ENCODE data around the gene MACIR. TPM values are rescaled to one million over a fixed set of nuclear protein-coding genes. Genes with fewer than 3 reads are reported as not detected.
A peak's percentile ranks its signal among the peaks of the same experiment; 100 is the strongest.

MACIR gene
- total RNA-seq, 6 experiments from 2014 or later = 80.7 to 110 (median 97.9) TPM

DNA sequence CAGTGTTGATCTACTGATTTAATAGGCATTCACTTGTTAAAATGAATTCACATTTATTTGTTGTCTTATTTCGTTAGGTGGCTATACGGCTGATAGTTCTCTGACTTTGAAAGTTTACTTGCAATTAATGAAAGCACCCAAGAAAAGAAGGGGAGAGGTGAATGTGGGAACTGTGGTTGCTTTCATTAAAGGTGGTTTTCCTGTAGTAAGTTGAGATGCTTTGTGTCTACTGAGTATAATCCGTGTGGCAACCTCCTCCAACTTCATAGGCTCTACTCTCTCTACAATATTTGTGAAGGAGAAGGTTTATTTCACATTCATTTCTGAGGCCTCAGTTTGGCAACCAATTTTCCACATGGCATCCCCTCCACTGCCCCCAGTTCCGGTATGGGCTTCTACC lies 12.8 kb upstream of the MACIR start:
- H3K36me3 Mint-ChIP-seq (ENCODE audit: low read depth) = peaks cover 8% of the 10 kb centered on the region; the same call in 1 of the 2 replicates
- DNase-seq = no peak
- H3K9me3 Mint-ChIP-seq = no peaks in the 10 kb centered on the region
- no peak overlapping the region for H3K27ac Mint-ChIP-seq
- TF ChIP-seq, protein P1, sequence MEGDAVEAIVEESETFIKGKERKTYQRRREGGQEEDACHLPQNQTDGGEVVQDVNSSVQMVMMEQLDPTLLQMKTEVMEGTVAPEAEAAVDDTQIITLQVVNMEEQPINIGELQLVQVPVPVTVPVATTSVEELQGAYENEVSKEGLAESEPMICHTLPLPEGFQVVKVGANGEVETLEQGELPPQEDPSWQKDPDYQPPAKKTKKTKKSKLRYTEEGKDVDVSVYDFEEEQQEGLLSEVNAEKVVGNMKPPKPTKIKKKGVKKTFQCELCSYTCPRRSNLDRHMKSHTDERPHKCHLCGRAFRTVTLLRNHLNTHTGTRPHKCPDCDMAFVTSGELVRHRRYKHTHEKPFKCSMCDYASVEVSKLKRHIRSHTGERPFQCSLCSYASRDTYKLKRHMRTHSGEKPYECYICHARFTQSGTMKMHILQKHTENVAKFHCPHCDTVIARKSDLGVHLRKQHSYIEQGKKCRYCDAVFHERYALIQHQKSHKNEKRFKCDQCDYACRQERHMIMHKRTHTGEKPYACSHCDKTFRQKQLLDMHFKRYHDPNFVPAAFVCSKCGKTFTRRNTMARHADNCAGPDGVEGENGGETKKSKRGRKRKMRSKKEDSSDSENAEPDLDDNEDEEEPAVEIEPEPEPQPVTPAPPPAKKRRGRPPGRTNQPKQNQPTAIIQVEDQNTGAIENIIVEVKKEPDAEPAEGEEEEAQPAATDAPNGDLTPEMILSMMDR (IDR thresholded peaks at IDR 0.05) = no peak
- H3K4me3 Mint-ChIP-seq = no peak overlapping the region
- H3K4me1 Mint-ChIP-seq (ENCODE audit: low read depth) = peaks cover 34% of the 10 kb centered on the region
- H3K27me3 Mint-ChIP-seq (ENCODE audit: insufficient read depth) = no peaks in the 10 kb centered on the region

DNA sequence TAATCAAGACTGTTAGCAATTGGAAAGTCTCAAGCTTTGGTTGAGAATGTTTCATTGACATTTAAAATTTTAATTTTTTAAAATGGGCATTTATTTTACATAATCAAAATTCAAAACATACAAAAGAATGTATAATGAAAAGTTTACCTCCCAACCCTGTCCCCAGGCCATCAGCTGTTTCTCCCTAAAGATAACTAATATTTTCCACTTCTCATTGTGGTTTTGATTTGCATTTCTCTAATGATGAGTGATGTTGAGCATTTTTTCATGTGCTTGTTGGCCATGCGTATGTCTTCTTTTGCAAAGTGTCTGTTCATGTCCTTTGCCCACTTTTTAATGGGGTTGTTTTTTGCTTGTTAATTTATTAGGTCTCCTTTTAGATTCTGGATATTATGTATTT lies 11.4 kb upstream of the MACIR start:
- TF ChIP-seq, protein P1 (IDR thresholded peaks at IDR 0.05) = no peak
- no peak overlapping the region for H3K4me3 Mint-ChIP-seq
- no peak overlapping the region for H3K27ac Mint-ChIP-seq
- H3K36me3 Mint-ChIP-seq (ENCODE audit: low read depth) = peaks cover 8% of the 10 kb centered on the region; the same call in 1 of the 2 replicates
- no peaks in the 10 kb centered on the region for H3K27me3 Mint-ChIP-seq (ENCODE audit: insufficient read depth)
- no peaks in the 10 kb centered on the region for H3K9me3 Mint-ChIP-seq
- no peak for DNase-seq
- peaks cover 34% of the 10 kb centered on the region for H3K4me1 Mint-ChIP-seq (ENCODE audit: low read depth)

DNA sequence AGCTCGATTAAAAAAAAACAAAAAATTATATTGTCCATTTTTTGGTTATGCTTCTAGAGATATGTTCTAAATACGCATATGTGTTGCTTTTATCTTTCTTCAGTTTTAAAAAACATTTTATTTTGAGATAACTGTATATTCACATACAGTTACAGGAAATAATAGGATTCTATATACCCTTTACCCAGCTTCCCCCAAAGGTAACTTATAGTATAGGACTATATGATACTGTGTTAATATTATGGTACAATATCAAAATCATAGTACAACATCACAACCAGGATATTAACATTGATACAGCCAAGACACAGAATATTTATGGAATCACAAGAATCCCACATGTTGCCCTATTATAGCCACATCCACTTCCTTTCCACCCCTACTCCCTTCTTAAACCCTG lies 9.5 kb upstream of the MACIR start:
- Mint-ChIP-seq H3K27me3 (ENCODE audit: insufficient read depth) (no peaks in the 10 kb centered on the region), H3K27ac (peak overlapping the region; percentile 38; the same call in 1 of the 2 replicates), H3K4me3 (no peak overlapping the region), H3K36me3 (ENCODE audit: low read depth) (0 out of 2 replicates have a peak, but pooled peaks cover 8% of the 10 kb centered on the region), H3K4me1 (ENCODE audit: low read depth) (peaks cover 23% of the 10 kb centered on the region), H3K9me3 (no peaks in the 10 kb centered on the region)
- TF ChIP-seq, protein P1 (IDR thresholded peaks at IDR 0.05) = no peak
- DNase-seq = no peak

DNA sequence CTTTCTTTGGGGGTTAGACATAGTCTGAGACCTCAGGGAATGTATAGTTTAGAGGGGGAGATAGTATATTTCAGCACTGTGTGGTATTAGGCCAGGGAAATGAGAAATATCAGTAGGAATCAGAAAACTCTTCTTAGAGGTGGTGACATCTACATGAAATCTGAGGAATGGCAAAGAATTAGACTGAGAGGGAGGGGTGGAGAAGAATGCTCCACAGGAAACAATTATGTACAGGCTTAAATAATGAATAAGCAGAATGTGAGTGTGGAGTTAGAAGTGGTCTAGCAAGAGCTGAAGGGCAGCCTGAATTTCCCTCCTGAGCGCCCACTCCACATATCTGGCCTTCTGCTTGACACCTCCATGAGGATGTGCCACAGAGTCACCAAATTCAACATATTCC lies 3.6 kb upstream of the MACIR start:
- Mint-ChIP-seq H3K4me1 (ENCODE audit: low read depth) (peaks cover 43% of the 10 kb centered on the region), H3K27me3 (ENCODE audit: insufficient read depth) (no peaks in the 10 kb centered on the region), H3K27ac (0 out of 2 replicates have a peak overlapping the region, but pooled peaks have one; percentile 15), H3K4me3 (no peak overlapping the region), H3K9me3 (no peaks in the 10 kb centered on the region), H3K36me3 (ENCODE audit: low read depth) (peaks cover 4% of the 10 kb centered on the region)
- TF ChIP-seq, protein P1 (IDR thresholded peaks at IDR 0.05) = no peak
- no peak for DNase-seq

DNA sequence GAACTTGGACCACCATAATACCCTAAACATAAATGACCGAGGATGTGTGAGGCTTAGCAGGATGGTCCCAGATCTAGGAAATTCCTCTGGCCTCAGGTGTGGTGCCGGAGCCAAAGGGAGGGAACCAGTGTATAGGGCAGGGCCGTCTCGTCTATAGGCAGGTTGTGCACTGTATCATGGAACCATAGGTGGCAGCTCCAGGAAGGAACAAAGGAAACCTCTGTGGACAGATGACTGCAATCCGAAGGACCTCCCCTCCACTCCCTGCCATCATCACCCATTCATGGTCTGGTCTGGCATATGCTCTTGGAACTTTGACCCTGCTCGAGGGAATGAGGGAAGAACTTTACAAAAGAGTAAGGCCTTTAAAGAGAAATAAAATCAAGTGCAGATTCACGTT lies 2.9 kb upstream of the MACIR start:
- no peaks in the 10 kb centered on the region for H3K9me3 Mint-ChIP-seq
- TF ChIP-seq, protein P1 (IDR thresholded peaks at IDR 0.05) = no peak
- H3K4me1 Mint-ChIP-seq (ENCODE audit: low read depth) = peaks cover 39% of the 10 kb centered on the region
- no peak overlapping the region for H3K27ac Mint-ChIP-seq
- DNase-seq = no peak
- H3K27me3 Mint-ChIP-seq (ENCODE audit: insufficient read depth) = no peaks in the 10 kb centered on the region
- H3K36me3 Mint-ChIP-seq (ENCODE audit: low read depth) = peaks cover 7% of the 10 kb centered on the region
- no peak overlapping the region for H3K4me3 Mint-ChIP-seq

DNA sequence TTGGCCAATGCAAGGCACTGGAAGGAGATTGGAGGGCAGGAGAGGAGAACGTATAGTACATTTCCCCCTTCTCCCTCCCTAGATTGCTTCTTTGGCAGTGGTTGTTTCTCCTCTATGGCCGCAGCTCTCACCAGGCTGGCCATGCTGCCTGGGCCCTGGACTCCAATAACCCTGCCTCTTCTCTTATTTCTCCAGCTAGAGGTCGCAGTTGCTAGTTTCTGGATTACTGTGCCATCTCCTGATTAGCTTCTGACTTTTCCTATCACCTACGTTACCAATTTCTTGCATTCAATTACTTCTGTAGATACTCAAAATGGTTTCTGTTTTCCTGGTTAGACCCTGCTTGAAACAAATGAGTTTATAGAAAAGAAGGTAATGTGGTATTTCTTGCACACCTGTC lies 2.4 kb upstream of the MACIR start:
- Mint-ChIP-seq H3K27me3 (ENCODE audit: insufficient read depth) (no peaks in the 10 kb centered on the region), H3K4me1 (ENCODE audit: low read depth) (peaks cover 41% of the 10 kb centered on the region), H3K9me3 (no peaks in the 10 kb centered on the region), H3K4me3 (no peak overlapping the region), H3K36me3 (ENCODE audit: low read depth) (peaks cover 7% of the 10 kb centered on the region), H3K27ac (no peak overlapping the region)
- DNase-seq = no peak
- TF ChIP-seq, protein P1 (IDR thresholded peaks at IDR 0.05) = peak; percentile 46; the same call in 1 of the 2 replicates
